Psoas muscle (tissue), 8 donors: ENCODE measurements around the gene HMGCS1. TPM values are rescaled to one million over a fixed set of nuclear protein-coding genes. Genes with fewer than 3 reads are reported as not detected.

Experiments
- ATAC-seq, 4 donors: fragments of 200-7000 bp; cut with Tn5 transposase; one replicate each; pipeline ENCODE4 v1.9.1; 2020; ENCODE audit warnings: moderate library complexity in 3 of 4, mild to moderate bottlenecking in 2 of 4
- DNase-seq, 2 donors: peaks; one replicate each; pipeline ENCODE4 v3.0.0-alpha.2; 2020
- H3K27ac ChIP-seq: fragments of 200-600 bp; one replicate; pipeline ENCODE4 v1.8.0; 2022
- H3K27me3 ChIP-seq, 3 donors: fragments of 200-600 bp in 1 of 3; one replicate each; pipeline versions ENCODE4 v1.6.1 to v1.8.0; 2013 to 2022; ENCODE audit warnings: low read length in 2 of 3, mild to moderate bottlenecking in 2 of 3, moderate library complexity in 1 of 3; ENCODE audit not compliant: insufficient read depth in 3 of 3
- H3K36me3 ChIP-seq, 2 donors: fragments of 200-600 bp in 1 of 2; one replicate each; pipeline versions ENCODE4 v1.6.1 to v1.8.0; 2013 to 2022; ENCODE audit warnings: low read depth in 1 of 2, mild to moderate bottlenecking in 1 of 2, moderate library complexity in 1 of 2; ENCODE audit not compliant: insufficient read depth in 1 of 2
- H3K4me1 ChIP-seq: fragments of 200-600 bp; one replicate; pipeline ENCODE4 v1.8.0; 2022
- H3K4me3 ChIP-seq: fragments of 200-600 bp; one replicate; pipeline ENCODE4 v1.8.0; 2022; ENCODE audit warnings: mild to moderate bottlenecking
- H3K9me3 ChIP-seq: fragments of 200-600 bp; one replicate; pipeline ENCODE4 v1.8.0; 2022
- CTCF ChIP-seq: fragments of 200-600 bp; IDR thresholded peaks from one replicate; pipeline ENCODE4 v1.8.0; 2022; ENCODE audit warnings: antibody characterized with exemption
- WGBS, 3 donors: extraction: QIAGEN DNeasy Blood & Tissue Kit; methylation state at CpG; one replicate each; pipeline versions ENCODE4 v1.1.6 to v1.1.7; 2013; 5-methylcytosine and 5-hydroxymethylcytosine counted together
- intact Hi-C, 2 donors: fragments of 100-400 bp; cut with DNase I; formaldehyde crosslinking; loops; one replicate each; pipeline versions ENCODE4 v1.11.0 to v1.14.2; 2022
- long read RNA-seq, 2 donors: library from polyadenylated mRNA; unstranded; transcript quantifications; one replicate each; pipeline ENCODE4 v2.0.0, GENCODE V29; 2021
- polyA plus RNA-seq, 3 donors: library from polyadenylated mRNA; stranded (reverse); fragments of 200-250 nt; gene quantifications; one replicate each; pipeline ENCODE4 v1.2.3, GENCODE V29; 2013
- total RNA-seq, 4 donors: library from RNA; stranded (reverse); fragmentation: NEBNext Ultra II Directional in 2 of 4; extraction: Animal tissue kit (Norgen Biotek cat#: 25700) in 2 of 4; gene quantifications; one replicate each; pipeline versions ENCODE4 v1.2.1 to v1.2.4, GENCODE V29; 2021 to 2023
- donor health status: healthy with polysubstance abuse.
- donor health status: DM: no; HTN: no; CAD: no; lungs with moderate emphysema.
- donor health status: Bipolar disorder and iron deficiency.
- donor health status: healthy.
- donor health status: DM: yes; HTN: yes; CAD: no.
- donor health status: DM: no; HTN: no; CAD: no.
- donor health status: DM: no; HTN: no; CAD: no.
- donor health status: DM: yes; HTN: yes; CAD: no.

The HMGCS1 gene
- 10 to 100 TPM; 14.7 to 22.6 (median 17.9) TPM for total RNA-seq
- polyA plus RNA-seq, result 10 to 100 TPM in 1 of 3 donors, 1 to 10 TPM in 2; 7.6 to 12.3 (median 10.0) TPM
- long read RNA-seq, donor 1, partial matches to known transcripts, result 0 of 2 reads
- long read RNA-seq, donor 1, other reads (novel, unspliced or antisense), result 2 of 2 reads
- long read RNA-seq, donor 2, partial matches to known transcripts, result 1 of 4 reads
- long read RNA-seq, donor 2, other reads (novel, unspliced or antisense), result 2 of 4 reads

- peak; percentile 98 to 99 (median 98) for ATAC-seq
- H3K4me1 ChIP-seq, result peaks cover 11% of the 10 kb centered on the region
- no peaks in the 10 kb centered on the region for H3K36me3 ChIP-seq
- peak; percentile 98 to 99 for DNase-seq
- no peaks in the 10 kb centered on the region for H3K27me3 ChIP-seq
- H3K9me3 ChIP-seq, result no peaks in the 10 kb centered on the region
- intact Hi-C loops, result loop anchor here in 1 of 2 donors (1.0 to 10.0 kb wide), 3 partner anchors 172 to 243 kb away; partner anchors contain the start of genes TMEM267 and ZNF131
- H3K4me3 ChIP-seq, result peak within 1 kb of the TSS; percentile 96
- H3K27ac ChIP-seq, result peak within 1 kb of the TSS; percentile 91
- 0 to 1% (median 0%) methylated on average over 70 of the region's 70 CpGs for WGBS, 3 donors
- TF ChIP-seq CTCF, result no peak
These were observed at the start of gene HMGCS1 for GRCh38 chr5:43313035-43313853. Gene HMGCS1, minus strand, starts transcription at chr5:43313412. Its CDS starts 14,447 bp downstream, at chr5:43298965.

- Histone ChIP-seq H3K27me3 (no peaks in the 10 kb centered on the region), H3K9me3 (no peaks in the 10 kb centered on the region), H3K36me3 (no peaks in the 10 kb centered on the region), H3K4me1 (no peaks in the 10 kb centered on the region), H3K27ac (no peak overlapping the region), H3K4me3 (no peak overlapping the region)
- no peak for TF ChIP-seq CTCF
- ATAC-seq, result no peak
- intact Hi-C loops, result no loop called here
- DNase-seq, result no peak
These were observed 45.5 kb upstream of the HMGCS1 start for GRCh38 chr5:43358726-43359125.

GRCh38 chr5:43358301-43358700 lies 45.1 kb upstream of the HMGCS1 start:
- Histone ChIP-seq H3K27ac (no peak overlapping the region), H3K4me1 (no peaks in the 10 kb centered on the region)

GRCh38 chr5:43357878-43358281 lies 44.7 kb upstream of the HMGCS1 start:
- intact Hi-C loops, result no loop called here
- H3K27me3 ChIP-seq, result no peaks in the 10 kb centered on the region
- no peak overlapping the region for H3K4me3 ChIP-seq
- H3K36me3 ChIP-seq, result no peaks in the 10 kb centered on the region
- no peak for TF ChIP-seq CTCF
- DNase-seq (no peak), ATAC-seq (no peak)
- no peaks in the 10 kb centered on the region for H3K4me1 ChIP-seq
- WGBS, 3 donors, result 42 to 45% (median 44%) methylated on average over 3 of the region's 3 CpGs
- H3K27ac ChIP-seq, result no peak overlapping the region
- no peaks in the 10 kb centered on the region for H3K9me3 ChIP-seq

More at GRCh38 chr5:43358301-43358700, 45.1 kb upstream of the HMGCS1 start:
- Histone ChIP-seq H3K4me3 (no peak overlapping the region), H3K9me3 (no peaks in the 10 kb centered on the region), H3K36me3 (no peaks in the 10 kb centered on the region), H3K27me3 (no peaks in the 10 kb centered on the region)
- WGBS, 3 donors, result 35 to 50% (median 37%) methylated on average over 3 of the region's 3 CpGs
- DNase-seq (no peak), ATAC-seq (no peak)
- no peak for TF ChIP-seq CTCF
- intact Hi-C loops, result no loop called here
